Measurements from ENCODE around the gene CFDP1. TPM values are rescaled to one million over a fixed set of nuclear protein-coding genes. Genes with fewer than 3 reads are reported as not detected.

CFDP1 gene
- total RNA-seq, 2 donors from 2014 or later: 35.1 to 52.3 TPM

- peak; percentile 39 for ATAC-seq (replicated peaks)
- Mint-ChIP-seq H3K4me1 (peaks cover 4% of the 10 kb centered on the region), H3K27me3 (peaks cover 20% of the 10 kb centered on the region), H3K27ac (no peak overlapping the region), H3K36me3 (ENCODE audit: low read depth) (no peaks in the 10 kb centered on the region), H3K4me3 (peak overlapping the region; percentile 65), H3K9me3 (no peaks in the 10 kb centered on the region)
Observed at GRCh38 chr16:75265911-75266701, 167.2 kb downstream of the CFDP1 start.

DNA sequence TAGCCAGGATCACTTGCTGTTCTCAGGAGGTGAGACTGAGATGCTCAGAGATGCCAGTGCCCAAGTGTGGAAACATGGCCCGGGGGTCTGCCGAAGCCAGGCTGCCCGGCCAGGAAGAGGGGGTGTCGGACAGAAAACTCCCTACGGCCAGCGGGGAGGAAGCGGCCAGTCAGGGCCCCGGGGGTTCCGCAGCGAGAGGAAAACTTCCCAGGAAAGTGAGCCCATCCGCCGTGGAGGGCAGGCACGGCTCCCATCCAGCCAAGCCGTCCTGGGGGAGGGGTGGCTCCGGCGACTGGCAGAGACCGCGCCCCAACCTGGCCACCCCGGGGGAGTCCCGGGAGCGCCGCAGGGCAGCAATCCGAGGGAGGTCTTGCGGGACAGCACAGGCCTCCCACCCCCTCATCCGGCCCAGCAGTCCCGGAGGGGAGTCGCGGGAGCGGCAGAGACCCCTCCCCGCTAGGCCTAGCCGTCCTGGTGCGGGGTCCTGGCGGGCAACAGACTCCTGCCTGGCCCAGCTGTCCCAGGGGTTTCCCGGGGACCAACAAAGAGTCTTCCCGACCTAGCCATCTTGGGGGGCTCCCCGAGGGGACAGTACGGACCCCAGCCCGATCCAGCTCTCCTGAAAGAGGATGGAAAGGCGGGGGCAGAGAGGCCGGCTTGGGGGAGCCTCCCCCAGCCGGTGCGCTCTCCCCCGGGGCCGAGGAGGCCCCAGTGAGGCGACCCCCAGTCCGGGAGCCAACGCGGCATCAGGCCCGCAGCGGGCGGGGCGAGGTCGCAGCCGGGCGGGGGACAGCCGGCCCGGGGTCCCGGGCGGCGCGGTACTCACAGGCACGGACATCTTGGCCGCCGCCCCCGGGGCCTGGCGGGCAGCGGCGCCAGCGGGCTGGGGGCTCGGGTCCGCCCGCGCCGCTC, 168.0 kb downstream of the CFDP1 start:
- H3K9me3 Mint-ChIP-seq: no peaks in the 10 kb centered on the region
- H3K4me3 Mint-ChIP-seq: peak overlapping the region; percentile 54
- ATAC-seq (replicated peaks): no peak
- H3K27ac Mint-ChIP-seq: no peak overlapping the region
- H3K27me3 Mint-ChIP-seq: peaks cover 20% of the 10 kb centered on the region
- H3K4me1 Mint-ChIP-seq: peaks cover 4% of the 10 kb centered on the region
- no peaks in the 10 kb centered on the region for H3K36me3 Mint-ChIP-seq (ENCODE audit: low read depth)

DNA sequence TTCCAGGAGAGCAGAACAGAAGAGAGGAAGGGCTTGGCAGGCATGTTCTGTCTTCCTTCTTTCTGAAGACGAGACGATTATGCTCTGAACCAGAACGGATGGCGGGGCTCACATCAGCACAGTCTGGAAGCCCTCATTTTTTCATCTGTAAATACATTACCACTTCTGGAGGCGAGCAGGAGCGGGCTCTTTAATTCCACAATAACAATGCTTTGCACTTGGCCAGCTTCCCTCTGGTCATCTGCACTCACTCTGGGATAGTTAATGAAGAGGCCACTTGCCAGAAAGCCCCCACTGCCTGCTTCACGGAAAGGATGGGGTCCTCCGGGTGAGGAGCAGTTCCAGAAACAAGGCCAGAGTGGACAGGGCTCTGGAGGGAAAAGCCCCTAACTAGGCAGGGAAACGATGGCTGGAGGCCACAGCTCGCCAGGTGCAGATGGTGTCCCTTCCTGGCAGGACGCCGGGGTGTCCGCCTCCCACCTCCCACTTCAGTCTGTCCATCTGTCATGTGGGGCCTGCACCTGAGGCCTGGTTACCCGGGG, 168.8 kb downstream of the CFDP1 start:
- peaks cover 18% of the 10 kb centered on the region for H3K27me3 Mint-ChIP-seq
- H3K4me1 Mint-ChIP-seq: peaks cover 4% of the 10 kb centered on the region
- H3K27ac Mint-ChIP-seq: no peak overlapping the region
- H3K36me3 Mint-ChIP-seq (ENCODE audit: low read depth): no peaks in the 10 kb centered on the region
- H3K4me3 Mint-ChIP-seq: peak overlapping the region; percentile 54
- no peaks in the 10 kb centered on the region for H3K9me3 Mint-ChIP-seq
- ATAC-seq (replicated peaks): no peak

GRCh38 chr16:75263963-75264445, 169.3 kb downstream of the CFDP1 start:
- H3K9me3 Mint-ChIP-seq: no peaks in the 10 kb centered on the region
- no peaks in the 10 kb centered on the region for H3K36me3 Mint-ChIP-seq (ENCODE audit: low read depth)
- H3K27me3 Mint-ChIP-seq: peaks cover 16% of the 10 kb centered on the region
- H3K27ac Mint-ChIP-seq: no peak overlapping the region
- no peak for ATAC-seq (replicated peaks)
- peaks cover 4% of the 10 kb centered on the region for H3K4me1 Mint-ChIP-seq
- H3K4me3 Mint-ChIP-seq: peak overlapping the region; percentile 54

DNA sequence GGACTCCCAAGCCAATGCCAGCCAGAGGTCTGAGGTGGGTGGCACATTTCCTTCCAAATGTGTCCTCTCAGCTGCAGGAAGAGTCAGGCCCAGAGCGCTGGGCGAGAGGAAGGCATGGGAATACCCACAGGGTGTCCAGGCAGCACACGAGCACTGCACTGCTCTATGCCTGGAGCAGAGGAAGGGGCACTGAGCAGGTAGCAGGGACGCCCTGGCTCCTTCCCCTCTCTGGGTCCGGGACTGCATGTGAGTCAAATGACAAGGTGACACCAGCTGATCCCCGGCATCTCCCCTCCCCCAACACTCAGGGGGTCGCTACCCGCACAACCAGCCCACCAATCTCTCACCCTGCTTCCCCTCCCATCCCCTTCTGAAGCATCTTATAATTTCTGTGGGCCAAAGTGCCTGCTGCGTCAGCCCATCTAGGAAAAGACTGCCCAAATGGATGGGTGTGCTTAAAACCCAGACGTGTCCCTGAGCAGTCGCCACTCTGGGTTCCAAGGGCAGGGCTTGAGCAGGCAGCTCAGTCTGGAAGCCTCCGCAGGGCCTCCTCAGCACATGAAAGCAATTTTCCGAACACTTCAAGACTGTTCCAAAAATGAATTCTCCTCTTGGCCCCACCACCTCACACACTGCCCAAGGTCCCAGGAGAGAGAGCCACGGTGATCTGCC, 169.9 kb downstream of the CFDP1 start:
- H3K36me3 Mint-ChIP-seq (ENCODE audit: low read depth): no peaks in the 10 kb centered on the region
- no peak overlapping the region for H3K4me3 Mint-ChIP-seq
- no peak for ATAC-seq (replicated peaks)
- H3K27me3 Mint-ChIP-seq: peaks cover 16% of the 10 kb centered on the region
- peaks cover 4% of the 10 kb centered on the region for H3K4me1 Mint-ChIP-seq
- no peak overlapping the region for H3K27ac Mint-ChIP-seq
- H3K9me3 Mint-ChIP-seq: no peaks in the 10 kb centered on the region

DNA sequence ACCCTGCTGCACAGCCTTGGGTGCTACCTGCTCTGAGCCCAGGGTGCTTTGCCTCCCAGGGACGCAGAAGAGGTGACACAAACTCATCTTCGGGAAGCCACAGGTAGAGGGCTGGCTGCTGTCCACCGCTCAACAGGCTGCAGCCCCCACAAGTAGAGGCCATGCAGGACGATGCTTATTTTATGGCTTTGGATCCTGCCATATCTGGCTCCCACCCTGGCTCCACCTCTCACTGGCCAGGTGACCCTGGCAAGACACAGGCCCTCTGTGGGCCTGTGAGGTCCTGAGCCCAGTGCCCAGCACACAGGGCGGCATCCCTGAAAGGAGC, 170.5 kb downstream of the CFDP1 start:
- Mint-ChIP-seq H3K27me3 (peaks cover 21% of the 10 kb centered on the region), H3K4me1 (peaks cover 4% of the 10 kb centered on the region), H3K9me3 (no peaks in the 10 kb centered on the region), H3K27ac (no peak overlapping the region), H3K4me3 (no peak overlapping the region), H3K36me3 (ENCODE audit: low read depth) (no peaks in the 10 kb centered on the region)
- ATAC-seq (replicated peaks): no peak

- no peaks in the 10 kb centered on the region for H3K9me3 Mint-ChIP-seq
- H3K4me3 Mint-ChIP-seq: no peak overlapping the region
- H3K36me3 Mint-ChIP-seq (ENCODE audit: low read depth): no peaks in the 10 kb centered on the region
- H3K4me1 Mint-ChIP-seq: peaks cover 4% of the 10 kb centered on the region
- H3K27me3 Mint-ChIP-seq: peaks cover 21% of the 10 kb centered on the region
- ATAC-seq (replicated peaks): no peak
- H3K27ac Mint-ChIP-seq: no peak overlapping the region
Observed at GRCh38 chr16:75262104-75262799, 171.1 kb downstream of the CFDP1 start.

- no peak overlapping the region for H3K27ac Mint-ChIP-seq
- ATAC-seq (replicated peaks): no peak
Observed at GRCh38 chr16:75261590-75262078, 171.7 kb downstream of the CFDP1 start.

DNA sequence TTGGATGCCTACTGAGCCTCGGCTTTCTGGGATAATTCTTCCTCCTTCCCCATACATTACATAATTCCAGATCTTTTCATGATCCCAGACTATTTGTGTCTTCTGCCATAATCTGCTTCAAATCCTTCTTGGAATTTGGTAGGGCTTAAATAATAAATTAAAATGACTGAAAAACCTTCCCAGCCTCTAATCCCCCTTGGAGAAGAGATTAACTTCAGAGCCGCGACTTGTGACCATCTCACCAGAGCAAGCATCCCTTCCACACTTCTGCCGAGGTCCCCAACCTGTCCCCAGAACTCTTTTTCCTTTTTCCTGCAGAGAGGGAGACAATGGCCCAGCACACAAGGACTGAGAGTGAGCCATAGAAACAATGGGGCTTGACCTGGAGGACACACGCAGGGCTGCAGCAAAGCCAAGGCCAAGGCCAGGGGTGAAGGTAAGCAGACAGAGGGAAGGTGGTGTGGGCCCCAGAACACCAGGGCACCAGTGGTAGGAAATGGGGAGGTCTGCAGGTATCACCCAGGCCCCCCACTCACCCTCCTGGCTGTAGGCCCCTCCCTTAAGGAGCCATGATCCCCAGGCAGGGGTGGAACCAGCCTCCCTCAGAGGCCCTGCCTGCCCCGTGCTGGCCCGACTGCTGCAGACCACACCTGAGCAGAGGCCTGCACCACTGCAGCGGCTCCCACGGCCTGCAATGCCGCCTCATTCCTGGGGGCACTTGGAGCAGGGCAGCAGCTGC, 172.3 kb downstream of the CFDP1 start:
- Mint-ChIP-seq H3K4me1 (no peaks in the 10 kb centered on the region), H3K27me3 (peaks cover 16% of the 10 kb centered on the region), H3K27ac (no peak overlapping the region), H3K9me3 (no peaks in the 10 kb centered on the region), H3K4me3 (no peak overlapping the region), H3K36me3 (ENCODE audit: low read depth) (no peaks in the 10 kb centered on the region)
- no peak for ATAC-seq (replicated peaks)

More at GRCh38 chr16:75261590-75262078, 171.7 kb downstream of the CFDP1 start:
- no peaks in the 10 kb centered on the region for H3K36me3 Mint-ChIP-seq (ENCODE audit: low read depth)
- H3K9me3 Mint-ChIP-seq: no peaks in the 10 kb centered on the region
- H3K27me3 Mint-ChIP-seq: peaks cover 20% of the 10 kb centered on the region
- H3K4me1 Mint-ChIP-seq: peaks cover 4% of the 10 kb centered on the region
- no peak overlapping the region for H3K4me3 Mint-ChIP-seq

DNA sequence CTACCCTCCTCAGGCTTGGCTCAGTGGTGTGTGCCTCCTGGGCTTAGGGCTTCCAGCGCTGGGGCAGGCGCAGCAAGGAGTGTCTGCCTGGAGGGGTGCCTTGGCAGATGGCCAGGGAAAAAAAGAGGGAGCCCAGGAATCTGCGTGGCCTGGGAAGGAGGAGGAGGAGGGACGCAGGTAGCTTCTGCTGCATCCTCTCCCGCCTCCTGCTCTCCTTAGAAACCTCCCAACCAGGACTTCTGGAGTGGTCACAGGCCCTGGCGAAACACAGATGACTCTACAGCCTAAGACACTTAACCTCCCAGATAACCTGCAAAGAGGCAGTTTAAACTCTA, 174.5 kb downstream of the CFDP1 start:
- Mint-ChIP-seq H3K36me3 (ENCODE audit: low read depth) (no peaks in the 10 kb centered on the region), H3K4me1 (no peaks in the 10 kb centered on the region), H3K27me3 (peaks cover 14% of the 10 kb centered on the region), H3K4me3 (no peak overlapping the region), H3K27ac (no peak overlapping the region), H3K9me3 (no peaks in the 10 kb centered on the region)
- ATAC-seq (replicated peaks): no peak

- Mint-ChIP-seq H3K27ac (no peak overlapping the region), H3K27me3 (peaks cover 13% of the 10 kb centered on the region), H3K36me3 (ENCODE audit: low read depth) (no peaks in the 10 kb centered on the region), H3K9me3 (no peaks in the 10 kb centered on the region), H3K4me1 (no peaks in the 10 kb centered on the region), H3K4me3 (no peak overlapping the region)
- ATAC-seq (replicated peaks): no peak
Observed at GRCh38 chr16:75257886-75258806, 175.2 kb downstream of the CFDP1 start.

DNA sequence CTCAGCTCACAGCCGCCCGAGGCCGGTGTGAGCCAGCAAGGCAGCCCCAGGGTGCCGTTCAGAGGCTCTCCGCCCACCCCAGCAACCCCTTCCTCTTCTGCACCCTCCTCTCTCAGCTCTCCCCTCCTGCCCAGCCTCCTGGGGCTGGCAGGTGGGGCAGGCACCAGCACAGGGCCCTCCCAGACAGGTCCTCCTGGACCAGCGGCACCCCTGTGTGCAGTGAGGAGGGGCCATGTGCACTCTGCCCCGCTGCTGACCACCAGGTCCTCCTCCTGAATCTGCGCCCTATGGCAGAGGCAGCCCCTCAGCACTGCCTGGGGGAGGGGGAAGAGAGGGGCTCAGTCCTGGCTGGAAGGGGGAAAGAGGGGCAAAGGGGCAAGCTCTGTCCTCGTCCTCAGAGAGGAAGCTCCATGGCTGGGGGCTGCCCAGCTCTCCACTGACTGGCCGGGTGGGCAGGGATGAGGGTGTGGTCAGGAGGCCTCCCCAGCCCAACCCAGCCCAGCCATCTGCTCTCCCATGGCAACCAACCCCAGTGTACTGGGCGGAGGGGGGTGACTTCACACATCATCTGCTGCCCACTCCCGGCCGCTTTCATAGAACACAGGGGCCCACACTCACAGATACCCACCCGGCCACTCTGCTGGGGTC, 176.5 kb downstream of the CFDP1 start:
- Mint-ChIP-seq H3K27me3 (peaks cover 18% of the 10 kb centered on the region), H3K36me3 (ENCODE audit: low read depth) (no peaks in the 10 kb centered on the region), H3K27ac (no peak overlapping the region)

More for the DNA sequence above, 176.5 kb downstream of the CFDP1 start:
- no peak for ATAC-seq (replicated peaks)
- no peaks in the 10 kb centered on the region for H3K4me1 Mint-ChIP-seq
- no peaks in the 10 kb centered on the region for H3K9me3 Mint-ChIP-seq
- no peak overlapping the region for H3K4me3 Mint-ChIP-seq
